SU-DHL-6 (cell line): ENCODE data around the gene MFSD8.

Experiments
- CTCF ChIP-seq: fragments of 200-600 bp; sonication (generic); IDR thresholded peaks from one replicate; pipeline ENCODE4 v1.5.1; 2017; ENCODE audit warnings: antibody characterized with exemption, mild to moderate bottlenecking, low read length, moderate library complexity; ENCODE audit not compliant: insufficient read depth, poor library complexity, severe bottlenecking
- EZH2phosphoT487 ChIP-seq: fragments of 200-600 bp; sonication (generic), shearing (Covaris generic); conservative IDR thresholded peaks from 2 replicates; pipeline ENCODE4 v1.6.1; 2018; ENCODE audit warnings: mild to moderate bottlenecking, antibody characterized with exemption, low read length, moderate library complexity, mixed read lengths

- TF ChIP-seq CTCF (no peak), EZH2phosphoT487 (no peak)
Observed at GRCh38 chr4:127888559-127888958, 76.4 kb downstream of the MFSD8 start.
